Measurements from ENCODE around the gene C9.
"Not testable (repeated sequence)": the region's sequence is repeated elsewhere in the genome, so short reads cannot be mapped to it uniquely, and the experiment has no call there.

The C9 gene

DNA sequence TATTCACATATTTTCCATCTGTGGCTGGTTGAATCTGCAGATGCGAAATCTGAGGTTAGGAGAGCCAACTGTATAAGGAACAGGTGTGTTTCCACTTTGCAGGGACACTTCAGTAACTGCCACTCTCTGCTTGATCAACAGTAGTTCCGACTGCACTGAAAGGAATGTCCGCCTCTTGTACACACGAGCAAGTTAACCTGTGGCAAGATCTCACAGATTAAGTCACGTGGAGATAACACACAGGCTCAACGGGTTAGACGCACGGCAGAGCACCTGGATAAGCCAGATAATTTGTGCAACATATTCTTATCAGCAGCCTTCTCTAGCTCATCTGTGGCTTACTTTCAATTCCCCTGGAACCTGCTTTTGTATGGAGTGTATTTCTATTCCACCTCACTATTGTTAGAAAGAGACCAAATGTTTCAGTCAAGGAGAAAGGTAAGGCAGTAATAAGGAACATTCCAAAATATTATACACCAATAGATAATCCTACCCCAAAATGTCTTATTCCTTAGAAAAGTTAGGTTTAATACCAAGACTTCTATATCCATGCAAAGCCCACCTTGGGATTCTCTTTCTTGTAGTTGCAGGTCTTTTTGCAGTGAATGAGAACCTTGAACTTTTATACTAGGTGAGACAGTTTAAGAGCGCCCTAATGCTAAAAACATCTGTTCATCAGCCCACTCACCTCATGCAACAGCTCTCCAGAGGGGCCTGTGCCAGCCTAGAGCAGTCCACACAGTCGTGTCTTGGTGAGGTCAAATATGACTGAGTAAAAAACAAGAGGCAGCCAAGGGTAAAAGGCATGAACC lies 6.5 kb upstream of the C9 start:
- DNase-seq: no peak

GRCh38 chr5:39369123-39369815 lies 5.0 kb upstream of the C9 start:
- no peak for DNase-seq

GRCh38 chr5:39368116-39368515 lies 3.8 kb upstream of the C9 start:
- no peak for DNase-seq

DNA sequence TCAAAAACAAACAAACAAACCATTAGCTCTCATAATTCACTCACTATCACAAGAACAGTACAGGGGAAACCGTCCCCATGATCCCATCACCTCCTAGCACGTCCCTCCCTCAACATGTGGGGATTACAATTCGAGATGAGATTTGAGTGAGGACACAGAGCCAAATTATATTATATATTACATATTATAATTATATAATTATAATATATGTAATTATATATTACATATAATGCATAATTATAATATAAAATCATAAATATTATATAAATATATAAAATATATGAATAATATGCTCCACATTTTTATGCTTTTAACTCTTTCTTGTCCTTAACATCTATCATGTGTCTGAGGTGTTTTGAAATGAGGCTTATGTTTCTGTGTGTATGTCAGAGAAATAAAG lies 3.4 kb upstream of the C9 start:
- no peak for DNase-seq

DNA sequence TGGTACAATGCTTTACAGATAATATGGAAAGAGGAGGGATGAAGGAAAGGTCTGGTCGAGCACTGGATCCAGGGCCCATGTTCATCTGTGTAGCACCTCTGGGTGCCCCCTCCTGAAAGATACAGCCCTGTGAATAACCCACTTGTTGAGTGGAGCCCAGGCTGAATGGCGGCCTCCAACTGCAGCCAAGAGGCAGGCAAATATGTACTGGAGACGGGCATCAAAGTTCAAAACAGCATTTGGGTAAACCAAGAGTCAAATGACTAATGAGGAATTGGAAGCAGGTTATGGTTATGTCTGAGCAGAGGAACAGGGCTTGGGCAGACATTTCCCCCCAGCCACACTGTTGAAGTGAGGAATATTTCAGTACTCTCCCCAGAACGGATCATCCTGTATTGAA lies 1.1 kb downstream of the C9 start:
- DNase-seq: no peak

- DNase-seq: no peak
These were observed 1.6 kb downstream of the C9 start for GRCh38 chr5:39362646-39363045.

GRCh38 chr5:39361306-39361705 lies 3.0 kb downstream of the C9 start:
- DNase-seq: no peak

- DNase-seq: no peak
These were observed 3.7 kb downstream of the C9 start for GRCh38 chr5:39360471-39361111.

DNA sequence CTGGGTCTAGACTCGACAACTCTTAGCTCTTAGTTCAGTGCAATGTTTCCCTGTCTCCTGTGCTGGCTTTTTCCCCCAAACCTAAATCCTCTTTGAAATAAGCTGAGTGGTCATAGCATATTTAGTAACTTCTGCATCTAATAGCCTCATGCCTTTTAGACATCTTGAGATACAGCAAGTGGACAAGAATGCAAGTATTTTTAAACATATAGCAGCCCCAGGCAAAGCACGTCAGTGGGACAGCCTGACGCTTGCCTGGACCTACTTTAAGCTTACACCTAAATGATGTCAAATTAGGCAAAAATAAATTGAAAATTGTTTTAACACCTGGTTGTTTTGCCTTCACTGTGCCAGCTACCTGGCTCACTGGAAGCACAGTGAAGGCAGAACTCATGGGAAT lies 8.0 kb downstream of the C9 start:
- no peak for DNase-seq

DNA sequence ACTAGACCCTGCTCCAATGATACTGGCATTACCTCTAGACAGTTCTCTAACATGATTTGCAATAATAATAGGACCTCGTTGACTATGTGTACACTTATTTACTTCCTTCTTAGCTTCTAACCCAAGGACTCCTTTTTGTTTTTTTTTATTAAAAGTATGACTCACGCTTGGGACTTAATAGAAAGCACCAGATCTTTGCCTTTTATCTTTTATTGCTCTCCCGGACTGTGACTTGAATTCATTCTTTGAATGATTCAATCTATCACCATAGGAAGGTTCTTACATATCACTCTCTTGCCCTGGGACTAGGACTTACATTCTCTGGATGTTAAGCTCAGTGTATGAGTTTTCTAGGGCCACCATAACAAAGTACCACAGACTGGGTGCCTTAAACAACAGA lies 9.0 kb downstream of the C9 start:
- no peak for DNase-seq

GRCh38 chr5:39353717-39354399 lies 10.4 kb downstream of the C9 start:
- no peak for DNase-seq

- DNase-seq: no peak
These were observed 11.3 kb downstream of the C9 start for GRCh38 chr5:39352951-39353350.

DNA sequence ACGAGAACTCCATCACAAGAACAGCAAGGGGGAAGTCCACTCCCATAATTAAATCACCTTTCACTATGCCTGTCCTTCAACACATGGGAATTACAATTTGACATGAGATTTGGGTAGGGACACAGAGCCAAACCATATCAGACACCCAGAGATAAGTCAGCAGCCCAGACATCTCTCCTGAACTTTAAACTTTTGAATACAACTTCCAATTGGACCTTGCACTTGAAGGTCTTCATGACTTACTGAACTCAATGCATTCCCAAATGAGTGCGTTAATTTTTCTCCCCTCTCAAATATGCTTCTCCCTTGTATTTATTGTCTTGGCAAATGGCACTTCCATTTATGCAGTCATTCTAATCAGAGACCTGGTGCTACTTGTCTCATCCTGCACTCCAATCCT lies 12.1 kb downstream of the C9 start:
- DNase-seq: no peak

DNA sequence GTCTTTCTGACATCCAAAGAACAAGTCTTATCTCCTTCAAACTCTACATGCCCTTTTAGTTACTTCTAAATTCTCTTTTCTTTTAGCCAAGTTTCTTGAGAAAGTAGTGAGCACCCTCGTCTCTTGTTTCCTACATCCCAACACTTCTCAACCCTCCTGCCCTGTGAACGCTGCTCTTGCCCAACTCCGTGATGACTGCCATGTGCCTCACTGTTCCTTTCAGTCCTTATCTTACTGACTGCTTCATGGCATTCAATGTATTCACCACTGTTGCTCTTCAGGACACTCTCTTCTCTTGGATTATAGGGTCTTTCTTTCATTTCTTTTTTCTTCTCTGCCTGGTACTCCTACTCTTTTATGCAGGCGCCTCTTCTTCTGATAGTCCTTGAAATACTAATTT lies 14.8 kb downstream of the C9 start:
- DNase-seq: no peak

DNA sequence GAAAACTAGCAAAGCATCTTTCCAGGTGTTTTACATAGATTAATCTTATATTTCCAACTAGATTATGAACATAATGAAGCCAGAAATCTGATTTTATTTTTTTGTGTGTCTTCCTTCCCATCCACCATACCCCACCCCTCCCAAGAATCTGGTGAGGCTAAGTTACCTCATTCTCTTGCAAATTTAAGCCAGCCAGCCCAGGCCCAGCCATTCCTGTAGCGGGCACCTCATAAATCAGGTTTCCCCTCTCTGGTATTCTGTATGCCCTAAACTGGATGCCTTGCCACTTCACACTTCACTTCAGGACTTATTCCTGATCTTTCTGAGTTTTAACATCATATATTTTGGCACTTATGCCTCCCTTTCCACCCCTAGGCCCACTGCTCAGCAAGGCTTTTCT lies 21.8 kb downstream of the C9 start:
- DNase-seq: no peak

DNA sequence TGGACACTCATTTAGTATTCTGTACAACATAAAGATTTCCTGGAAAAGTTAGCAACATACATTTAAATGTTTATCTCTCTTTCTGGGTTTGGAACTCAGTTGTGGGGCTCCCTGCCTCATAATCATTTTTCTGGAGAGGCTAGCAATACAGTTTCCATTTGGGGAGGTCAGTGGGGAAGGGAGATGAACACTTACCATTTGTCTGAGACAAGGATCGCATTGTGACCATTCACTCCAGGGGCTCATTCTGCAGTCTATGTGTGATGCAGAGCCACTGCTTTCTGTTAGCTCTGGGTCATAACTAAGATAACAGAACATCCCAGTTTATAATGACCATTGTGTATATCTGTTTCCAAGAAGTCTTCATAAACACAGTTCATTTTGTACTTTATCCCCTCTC lies 22.4 kb downstream of the C9 start:
- DNase-seq: no peak

- no peak for DNase-seq
These were observed 23.8 kb downstream of the C9 start for GRCh38 chr5:39340506-39340905.

DNA sequence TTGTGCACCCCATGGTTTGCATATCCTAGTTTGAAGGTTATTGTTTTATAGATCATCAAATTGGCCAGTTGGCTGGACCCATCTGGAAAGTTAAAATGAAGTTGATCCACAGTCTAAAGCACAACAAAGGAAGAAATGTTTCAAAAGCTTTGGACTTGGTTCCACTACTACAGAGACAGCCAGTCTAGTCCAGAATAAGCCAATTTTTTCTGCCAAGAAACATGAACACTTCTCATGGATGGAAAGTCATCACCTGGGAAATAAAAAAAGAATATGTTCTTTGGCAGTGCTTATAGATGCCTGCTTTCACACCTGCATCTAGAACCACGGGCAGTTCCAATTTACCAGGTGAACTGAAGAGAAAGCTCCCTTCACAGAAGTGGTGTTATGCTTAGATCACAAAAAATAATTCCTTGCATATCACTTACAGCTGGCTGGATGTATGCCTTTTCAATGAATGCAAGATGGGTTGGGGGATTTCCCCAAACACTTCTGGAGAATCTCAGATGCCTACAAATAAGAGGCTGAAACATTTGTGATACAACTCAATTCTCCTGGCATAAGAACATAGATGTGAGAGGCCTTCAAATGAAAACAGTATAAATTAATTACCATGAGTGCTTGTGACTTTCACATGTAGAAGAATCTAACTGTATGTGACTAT lies 26.9 kb downstream of the C9 start:
- DNase-seq: no peak

DNA sequence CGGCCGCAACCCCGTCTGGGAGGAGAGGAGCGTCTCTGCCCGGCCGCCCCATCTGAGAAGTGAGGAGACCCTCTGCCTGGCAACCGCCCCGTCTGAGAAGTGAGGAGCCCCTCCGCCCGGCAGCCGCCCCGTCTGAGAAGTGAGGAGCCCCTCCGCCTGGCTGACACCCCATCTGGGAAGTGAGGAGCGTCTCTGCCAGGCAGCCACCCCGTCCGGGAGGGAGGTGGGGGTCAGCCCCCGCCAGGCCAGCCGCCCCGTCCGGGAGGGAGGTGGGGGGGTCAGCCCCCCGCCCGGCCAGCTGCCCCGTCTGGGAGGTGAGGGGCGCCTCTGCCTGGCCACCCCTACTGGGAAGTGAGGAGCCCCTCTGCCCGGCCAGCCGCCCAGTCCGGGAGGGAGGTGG lies 30.0 kb downstream of the C9 start:
- not testable (repeated sequence) for DNase-seq

GRCh38 chr5:39333104-39333503 lies 31.2 kb downstream of the C9 start:
- DNase-seq: no peak

DNA sequence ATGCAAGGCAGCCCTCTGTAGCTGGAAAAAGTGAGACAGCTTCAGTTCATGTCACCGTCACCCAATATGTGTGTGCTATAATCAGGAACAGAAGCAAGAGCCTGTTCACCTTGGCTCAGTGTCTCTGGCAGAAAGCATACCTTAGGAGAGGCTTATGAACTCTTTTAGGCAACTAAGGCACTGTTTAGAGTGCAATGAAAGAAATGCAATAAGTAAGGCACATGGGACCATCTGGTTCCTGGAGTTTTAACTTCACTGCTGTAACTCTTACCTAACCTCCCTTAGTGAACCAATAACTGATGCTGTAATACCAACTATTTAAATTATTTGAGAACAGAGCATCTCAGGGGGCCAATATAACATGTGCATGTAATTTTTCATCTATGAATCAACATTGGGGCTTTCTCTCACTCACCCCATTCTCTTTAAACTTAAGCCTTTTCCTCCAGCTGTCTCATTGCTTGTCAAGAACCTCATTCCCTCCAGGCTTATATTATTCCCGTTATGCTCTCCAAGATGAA lies 32.4 kb downstream of the C9 start:
- no peak for DNase-seq

GRCh38 chr5:39328731-39329130 lies 35.6 kb downstream of the C9 start:
- DNase-seq: no peak

DNA sequence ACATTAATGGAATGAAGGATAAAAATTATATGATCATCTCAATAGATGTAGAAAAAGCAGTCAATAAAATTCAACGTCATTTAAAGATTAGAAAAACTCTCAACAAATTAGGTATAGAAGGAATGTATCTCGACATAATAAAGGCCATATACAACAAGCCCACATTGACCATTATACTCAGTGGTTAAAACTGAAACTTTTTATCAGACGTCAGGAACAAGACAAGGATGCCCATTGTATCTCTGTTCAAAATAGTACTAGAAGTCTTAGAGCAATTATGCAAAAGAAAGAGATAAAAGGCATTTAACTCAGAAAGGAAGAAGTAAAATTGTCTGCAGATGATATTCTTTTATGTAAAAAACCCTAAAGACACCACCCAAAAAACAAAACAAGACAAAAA lies 40.8 kb downstream of the C9 start:
- DNase-seq: no peak

Data from activated naive CD4-positive, alpha-beta T cell treated with anti-CD3 and anti-CD28 coated beads, Interleukin-2, amount 50 U/mL, for 16 hours (primary cell).